Inflammatory macrophage treated with lipopolysaccharide for 4 hours (primary cell): ENCODE results near the gene OPRL1.
"Not testable (repeated sequence)": the region's sequence is repeated elsewhere in the genome, so short reads cannot be mapped to it uniquely, and the experiment has no call there.

Experiments used
- DNase-seq: peaks from one replicate; pipeline ENCODE4 v3.0.0-alpha.2; 2020

Gene OPRL1

GRCh38 chr20:64122927-64123326, 43.0 kb downstream of the OPRL1 start:
- not testable (repeated sequence) for DNase-seq

DNA sequence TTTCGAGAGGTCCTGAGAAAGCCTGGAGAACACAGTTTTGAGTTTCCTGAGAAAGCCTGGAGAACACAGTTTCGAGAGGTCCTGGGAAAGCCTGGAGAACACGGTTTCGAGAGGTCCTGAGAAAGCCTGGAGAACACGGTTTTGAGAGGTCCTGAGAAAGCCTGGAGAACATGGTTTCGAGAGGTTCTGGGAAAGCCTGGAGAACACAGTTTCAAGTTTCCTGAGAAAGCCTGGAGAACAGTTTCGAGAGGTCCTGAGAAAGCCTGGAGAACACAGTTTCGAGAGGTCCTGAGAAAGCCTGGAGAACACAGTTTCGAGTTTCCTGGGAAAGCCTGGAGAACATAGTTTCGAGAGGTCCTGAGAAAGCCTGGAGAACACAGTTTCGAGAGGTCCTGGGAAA, 43.6 kb downstream of the OPRL1 start:
- DNase-seq = not testable (repeated sequence)

DNA sequence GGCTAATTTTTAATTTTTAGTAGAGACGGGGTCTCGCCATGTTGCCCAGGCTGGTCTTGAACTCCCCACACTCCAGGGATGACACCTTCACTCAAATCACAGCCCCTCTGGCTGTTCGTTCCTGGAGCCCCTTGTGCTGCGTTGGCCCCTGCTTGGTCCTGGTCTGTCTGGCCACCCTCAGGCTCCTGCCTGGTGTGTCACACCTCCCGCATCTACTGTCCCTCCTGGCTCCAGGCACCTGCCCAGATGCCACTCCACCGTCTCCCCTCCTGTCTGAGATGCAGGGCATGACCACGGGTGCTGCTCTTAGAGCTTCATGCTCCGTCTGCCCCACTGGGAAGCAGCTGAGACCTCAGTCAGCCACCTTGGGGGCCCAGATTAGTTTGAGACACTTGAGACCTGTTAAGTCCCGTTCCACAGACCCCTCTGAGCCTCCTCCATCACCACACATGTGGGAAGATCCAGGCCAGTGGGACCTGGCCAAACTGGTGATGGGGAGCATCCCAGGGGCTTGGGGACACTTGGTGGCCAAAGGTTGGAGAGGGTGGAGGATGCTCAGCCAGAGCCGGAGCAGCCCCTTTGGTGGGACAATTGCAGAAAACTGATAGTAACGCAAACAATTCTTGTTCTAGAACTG, 49.4 kb downstream of the OPRL1 start:
- DNase-seq = no peak

DNA sequence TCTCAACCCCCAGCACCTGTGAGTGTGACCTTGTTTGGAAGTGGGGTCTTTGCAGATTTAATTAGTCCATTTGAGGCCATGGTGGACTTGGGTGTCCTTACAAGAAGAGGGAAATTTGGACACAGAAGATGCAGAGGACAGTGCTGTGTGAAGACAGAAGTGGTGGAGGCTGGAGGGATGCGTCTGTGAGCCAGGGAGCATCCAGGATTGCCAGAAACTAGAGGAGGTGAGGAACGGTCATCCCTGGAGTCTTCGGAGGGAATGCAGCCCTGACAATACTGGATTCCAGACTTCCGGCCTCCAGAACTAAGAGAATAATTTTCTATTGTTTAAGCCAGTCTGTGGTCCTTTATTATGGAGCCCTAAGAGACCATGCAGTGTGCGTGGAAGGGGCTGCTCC, 50.4 kb downstream of the OPRL1 start:
- DNase-seq = no peak

DNA sequence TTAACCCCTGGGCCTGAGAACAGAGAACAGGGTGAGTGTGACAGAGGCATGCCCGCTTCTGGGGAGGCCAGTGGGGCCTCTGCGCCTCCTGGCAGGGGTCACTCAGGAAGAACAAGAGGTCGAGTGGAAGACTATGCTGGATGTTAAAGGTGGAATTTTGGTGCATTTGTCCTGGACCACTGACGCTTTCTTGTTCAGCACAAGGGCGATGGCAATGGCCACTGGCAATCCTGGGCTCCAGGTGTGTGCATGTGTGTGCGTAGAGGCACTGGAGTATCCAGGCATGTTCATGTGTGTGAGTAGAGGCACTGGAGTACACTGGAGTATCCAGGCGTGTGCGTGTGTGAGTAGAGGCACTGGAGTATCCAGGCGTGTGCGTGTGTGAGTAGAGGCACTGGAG, 51.0 kb downstream of the OPRL1 start:
- no peak for DNase-seq

GRCh38 chr20:64131406-64131805, 51.5 kb downstream of the OPRL1 start:
- peak; percentile 10 for DNase-seq

DNA sequence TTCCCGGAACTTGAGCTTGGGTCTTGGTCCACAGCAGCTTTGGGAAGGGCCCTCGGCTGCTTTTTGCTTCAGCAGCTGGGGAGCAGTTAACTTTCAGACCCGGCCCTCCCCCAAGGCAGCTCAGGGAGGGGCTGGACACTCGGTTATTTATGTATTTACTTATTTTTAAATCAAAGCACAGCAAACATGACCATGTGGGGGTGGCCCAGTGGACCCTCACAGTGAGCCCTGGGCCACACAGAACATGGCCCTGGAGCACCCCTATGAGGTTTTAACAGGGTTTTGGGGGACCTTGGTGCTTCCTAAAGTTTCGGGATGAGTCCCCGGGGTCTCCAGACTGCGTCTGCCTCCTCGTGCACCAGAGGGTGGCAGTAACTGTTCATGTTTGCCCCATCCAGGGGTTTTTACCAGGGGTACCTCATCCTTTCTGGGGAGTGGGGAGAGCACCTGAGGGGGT, 54.1 kb downstream of the OPRL1 start:
- DNase-seq = no peak

- not testable (repeated sequence) for DNase-seq
Observed at GRCh38 chr20:64134744-64135143, 54.9 kb downstream of the OPRL1 start.

DNA sequence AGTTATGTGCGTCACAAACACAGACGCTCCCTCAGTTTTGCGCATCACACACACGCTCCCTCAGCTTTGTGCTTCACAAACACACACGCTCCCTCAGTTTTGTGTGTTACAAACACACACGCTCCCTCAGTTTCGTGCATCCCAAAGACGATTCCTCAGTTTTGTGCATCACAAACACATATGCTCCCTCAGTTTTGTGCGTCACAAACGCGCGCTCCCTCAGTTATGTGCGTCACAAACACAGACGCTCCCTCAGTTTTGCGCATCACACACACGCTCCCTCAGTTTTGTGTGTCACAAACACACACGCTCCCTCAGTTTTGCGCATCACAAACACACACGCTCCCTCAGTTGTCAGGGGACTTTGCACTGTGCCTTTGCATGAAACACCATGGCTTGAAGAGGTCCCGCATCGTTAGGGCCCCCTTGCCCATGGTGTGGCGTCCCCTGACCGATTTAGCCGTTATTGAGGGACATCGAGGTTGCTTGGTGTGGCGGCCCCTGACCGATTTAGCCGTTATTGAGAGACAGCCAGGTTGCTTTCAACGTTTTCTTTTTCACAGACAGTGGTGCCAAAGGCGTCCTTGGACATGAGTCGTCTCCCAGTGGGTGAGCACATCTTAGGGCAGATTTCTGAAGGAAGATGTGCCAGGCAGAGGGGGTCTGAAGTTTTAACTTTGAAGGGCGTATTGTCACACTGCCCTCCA, 56.3 kb downstream of the OPRL1 start:
- DNase-seq = no peak

DNA sequence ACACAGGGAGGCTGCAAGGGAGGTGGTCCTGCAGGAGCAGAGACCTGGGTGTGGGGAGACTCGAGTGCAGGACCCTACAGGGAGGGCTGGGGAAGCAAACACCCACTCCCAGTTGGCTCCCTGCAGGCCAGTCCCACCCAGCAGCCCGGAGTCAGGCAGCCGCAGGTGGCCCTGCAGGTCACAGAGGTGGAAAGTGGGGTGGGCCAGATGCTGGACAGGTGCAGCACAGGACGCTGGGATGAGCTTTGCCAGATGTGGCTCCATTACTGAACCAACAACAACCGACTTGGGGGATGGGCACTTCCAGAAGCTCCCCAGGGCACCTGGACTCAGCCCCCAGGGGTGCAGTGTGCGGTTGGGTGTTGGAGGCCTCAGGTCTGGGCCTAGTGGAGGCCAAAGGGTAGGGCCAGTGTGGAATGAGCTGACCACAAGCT, 57.7 kb downstream of the OPRL1 start:
- DNase-seq = no peak

GRCh38 chr20:64138276-64138815, 58.5 kb downstream of the OPRL1 start:
- no peak for DNase-seq

GRCh38 chr20:64139199-64140060, 59.5 kb downstream of the OPRL1 start:
- no peak for DNase-seq

DNA sequence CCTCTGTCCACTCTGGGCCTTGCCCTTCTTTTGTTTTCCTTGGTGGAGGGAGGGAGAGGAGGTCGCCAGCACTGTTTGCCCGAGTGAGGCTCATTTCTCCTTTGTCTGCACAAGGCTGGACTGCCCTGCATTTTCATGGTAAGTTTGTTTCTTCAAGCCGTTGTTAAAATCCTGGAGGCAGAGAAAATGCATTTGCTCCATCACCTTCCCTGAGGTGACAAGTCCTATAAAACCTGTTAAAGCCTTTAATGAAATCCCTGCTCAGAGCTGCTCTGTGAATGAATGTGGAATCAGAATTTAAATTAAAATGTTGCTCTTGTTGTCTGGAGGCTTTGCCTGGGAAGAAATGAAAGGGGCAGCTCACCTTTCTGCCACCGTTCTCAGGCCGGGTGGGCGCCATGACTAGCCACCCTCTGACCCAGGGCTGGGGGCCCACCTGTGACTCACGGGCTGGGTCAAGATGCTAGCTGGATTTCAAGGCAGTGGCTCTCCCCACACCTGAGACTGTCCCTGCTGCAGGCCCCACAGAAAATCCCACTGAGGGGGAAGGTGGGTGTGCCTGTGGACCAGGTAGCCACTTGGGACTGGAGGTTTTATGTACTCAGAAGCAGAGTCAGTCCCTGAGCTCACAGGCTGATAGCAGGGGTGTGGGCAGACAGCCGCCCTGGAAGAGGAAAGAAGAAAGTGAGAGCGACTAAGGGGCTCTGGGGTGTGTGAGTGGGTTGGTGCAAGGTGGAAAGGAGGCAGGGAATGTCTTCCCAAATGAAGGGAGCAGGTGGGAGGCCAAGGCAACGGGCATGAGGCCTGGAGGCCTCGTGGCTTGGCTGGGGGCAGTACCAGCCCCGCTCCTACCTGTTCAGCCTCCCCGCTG, 60.4 kb downstream of the OPRL1 start:
- DNase-seq = no peak

DNA sequence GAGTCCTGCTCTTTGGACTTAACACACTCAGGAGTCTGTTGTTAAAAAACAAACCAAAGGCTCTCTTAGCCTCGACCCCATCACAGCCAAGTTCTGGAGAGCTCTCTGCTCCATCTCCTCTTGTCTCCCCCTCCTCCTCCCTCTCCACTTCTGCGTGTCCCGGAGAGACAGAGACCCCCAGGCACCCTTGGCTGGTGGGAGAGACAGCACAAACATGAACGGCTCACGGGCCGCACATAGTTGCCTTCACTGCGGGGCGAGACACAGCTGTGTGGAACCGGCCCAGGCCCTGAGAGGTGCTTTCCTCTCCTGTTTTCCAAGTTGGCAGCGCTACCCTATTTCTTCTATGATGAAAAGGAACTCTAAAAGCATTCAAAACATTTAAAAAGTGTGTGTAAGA, 61.1 kb downstream of the OPRL1 start:
- no peak for DNase-seq

GRCh38 chr20:64142590-64142989, 62.7 kb downstream of the OPRL1 start:
- no peak for DNase-seq

DNA sequence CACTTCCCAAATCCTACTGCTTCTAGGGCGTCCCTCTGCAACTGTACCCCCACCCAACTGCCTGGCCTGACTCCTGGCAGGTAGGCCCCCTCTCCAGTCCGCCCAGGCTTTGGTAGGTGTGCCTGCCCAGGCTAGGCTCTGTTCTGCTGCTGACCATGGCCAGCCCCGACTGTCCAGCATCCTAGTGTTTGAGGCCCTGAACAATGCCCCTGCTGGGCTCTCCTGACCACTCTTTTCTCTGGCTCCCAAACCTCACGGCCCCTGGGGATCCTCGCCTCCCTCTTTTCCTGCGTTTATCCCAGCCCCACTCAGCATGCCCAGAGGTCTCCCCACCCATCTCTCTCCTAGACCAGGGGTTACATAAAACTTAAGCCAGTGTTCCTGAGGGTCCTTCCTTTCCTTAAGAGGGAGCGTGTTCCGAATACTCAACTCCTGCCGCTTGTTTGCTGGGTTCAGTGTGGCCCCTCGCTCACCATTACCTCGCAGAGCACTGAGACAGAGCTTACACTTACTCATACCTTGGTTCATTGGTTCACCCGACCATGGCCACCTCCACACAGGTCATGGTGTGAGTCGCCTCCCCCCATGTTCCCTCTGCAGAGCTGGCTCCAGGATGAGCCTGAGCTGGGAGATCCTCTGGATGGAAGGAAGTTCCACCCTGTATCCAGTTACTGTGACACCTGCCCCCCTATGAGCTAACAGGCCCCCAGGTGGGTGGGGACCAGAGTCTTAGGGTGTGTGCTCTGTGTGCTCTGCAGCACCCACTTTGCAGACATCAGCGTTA, 63.3 kb downstream of the OPRL1 start:
- no peak for DNase-seq

DNA sequence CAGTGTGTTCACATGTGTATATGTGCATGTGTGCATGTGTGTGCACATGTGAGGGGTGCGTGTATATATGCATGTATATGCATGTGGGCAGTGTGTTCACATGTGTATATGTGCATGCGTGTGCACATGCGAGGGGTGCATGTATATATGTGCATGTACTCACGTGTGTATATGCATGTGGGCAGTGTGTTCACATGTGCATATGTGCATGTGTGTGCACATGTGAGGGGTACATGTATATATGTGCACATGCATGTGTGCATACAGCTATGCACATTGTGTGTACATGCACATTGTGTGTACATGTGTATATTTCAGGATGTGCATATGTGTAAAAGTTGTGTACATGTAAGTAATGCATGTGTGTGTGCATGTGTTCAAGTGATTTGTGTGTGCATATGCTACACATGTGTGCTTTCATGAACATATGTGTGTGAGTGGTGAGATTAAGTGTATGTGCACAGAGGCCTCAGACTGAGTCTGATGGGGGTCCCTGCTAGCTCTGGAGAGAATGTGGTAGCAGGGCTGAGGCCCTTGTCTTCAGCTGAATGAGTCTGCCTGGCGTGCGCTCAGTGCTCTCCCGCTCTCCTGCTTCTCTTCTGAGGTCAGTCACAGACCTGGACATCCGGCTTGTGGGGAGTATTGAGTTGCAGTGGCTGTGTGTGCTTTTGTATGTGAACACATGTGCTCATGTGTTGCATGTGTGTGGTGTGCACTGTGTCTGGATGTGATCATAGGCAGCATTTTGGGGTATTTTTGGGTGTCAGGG, 64.4 kb downstream of the OPRL1 start:
- no peak for DNase-seq

DNA sequence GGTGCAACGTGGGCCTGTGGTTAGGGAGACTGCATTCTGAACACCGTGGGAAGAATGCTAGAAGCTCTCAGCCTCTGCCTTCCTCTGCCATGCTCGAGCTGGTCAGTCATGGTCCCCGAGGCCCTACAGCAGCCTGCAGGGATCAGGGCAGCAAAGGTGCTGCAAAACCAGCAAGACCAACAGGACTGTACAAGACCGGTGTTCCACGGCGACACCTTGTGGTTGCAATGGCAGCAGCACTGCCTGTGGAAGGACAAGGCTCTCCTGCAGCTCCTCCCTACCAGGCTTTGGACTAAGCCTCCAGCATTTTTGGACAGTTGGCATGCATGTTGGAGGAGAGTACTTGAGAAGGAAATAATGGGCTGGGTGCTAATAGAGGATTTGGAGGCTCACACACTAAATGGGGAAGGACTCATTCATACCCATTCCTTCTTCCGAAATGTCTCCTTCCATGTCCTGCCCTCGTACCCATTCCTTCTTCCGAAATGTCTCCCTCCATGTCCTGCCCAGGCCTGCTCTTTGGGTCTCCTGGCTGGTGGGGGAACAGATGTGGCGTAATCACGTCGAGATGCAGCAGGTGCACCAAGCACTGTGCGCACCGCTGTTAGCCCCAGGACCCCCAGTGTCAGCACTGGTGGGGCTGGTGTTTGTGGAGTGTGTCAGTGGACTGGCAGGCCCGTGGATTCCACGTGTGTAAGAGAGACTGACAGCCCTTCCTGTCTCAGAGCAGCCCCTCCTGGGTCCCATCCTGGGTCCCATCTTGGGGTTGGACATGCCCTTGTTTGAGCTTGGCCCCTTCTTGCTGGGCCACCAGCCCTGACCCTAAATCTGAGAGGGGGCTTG, 65.8 kb downstream of the OPRL1 start:
- no peak for DNase-seq

- DNase-seq = no peak
Observed at GRCh38 chr20:64146301-64146935, 66.5 kb downstream of the OPRL1 start.
